ENCODE results near the gene FADS2. TPM values are rescaled to one million over a fixed set of nuclear protein-coding genes. Genes with fewer than 3 reads are reported as not detected.

FADS2 gene
- total and polyA plus RNA-seq, 2 of the 13 experiments (the other 11 are each of a cell fraction or from before 2014, with no cell fraction given): 90.1 to 124 TPM

DNA sequence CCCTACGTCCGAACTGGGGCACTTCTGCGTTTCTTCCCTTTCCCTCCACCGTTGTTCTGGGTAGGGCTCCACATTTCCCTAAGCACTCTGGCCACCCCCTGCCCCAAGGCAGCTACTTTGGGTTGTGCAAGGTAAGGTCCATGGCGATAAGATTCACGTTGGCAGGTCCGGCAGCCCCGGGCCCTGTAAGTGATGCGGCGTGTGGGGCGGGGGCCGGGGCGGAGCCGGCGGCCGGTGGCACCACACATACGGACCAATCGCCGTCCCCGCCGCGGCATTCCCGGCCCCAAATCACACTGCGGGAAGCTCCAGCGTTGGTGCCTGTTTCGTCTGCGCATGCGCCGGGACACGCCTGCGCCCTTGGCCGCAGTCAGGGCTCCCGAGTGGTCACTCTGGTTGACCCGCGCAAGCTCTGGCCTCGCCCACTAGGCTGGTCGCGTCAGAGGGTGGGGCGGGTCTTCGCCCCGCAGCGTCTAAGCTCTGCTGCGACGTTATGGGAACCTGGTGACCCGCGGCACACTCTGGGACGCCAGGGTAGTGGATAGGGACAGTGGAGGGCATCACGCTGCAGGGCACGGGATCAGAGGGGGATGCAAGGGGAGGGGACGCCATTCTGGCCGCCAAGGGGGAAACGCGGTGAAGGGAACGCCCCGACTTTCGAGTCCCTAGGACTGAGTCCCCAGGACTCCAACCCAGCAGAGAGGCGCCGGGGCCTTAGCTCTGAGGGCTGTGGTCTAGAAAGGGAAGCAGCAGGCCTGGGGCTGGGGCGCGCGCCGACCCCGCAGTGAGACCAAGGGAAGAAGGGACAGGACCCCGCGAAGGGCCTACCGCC is 12.9 kb upstream of the FADS2 start (continued):
- no peak for TF ChIP-seq ZNF33A (CRISPR knock-in tag; IDR thresholded peaks at IDR 0.05; ENCODE audit: borderline replicate concordance)
- no peak for TF ChIP-seq KAT2B (IDR thresholded peaks at IDR 0.05; ENCODE audit: borderline replicate concordance, low read depth, low read length)
- no peak for TF ChIP-seq SRSF9 (IDR thresholded peaks at IDR 0.05; ENCODE audit: borderline replicate concordance, insufficient read depth, low read depth, low read length, poor library complexity, severe bottlenecking)
- 0 out of 2 replicates have a peak, but pooled peaks have one; percentile 7 for TF ChIP-seq ZBTB7B (CRISPR knock-in tag; IDR thresholded peaks at IDR 0.05)
- TF ChIP-seq, protein P1, sequence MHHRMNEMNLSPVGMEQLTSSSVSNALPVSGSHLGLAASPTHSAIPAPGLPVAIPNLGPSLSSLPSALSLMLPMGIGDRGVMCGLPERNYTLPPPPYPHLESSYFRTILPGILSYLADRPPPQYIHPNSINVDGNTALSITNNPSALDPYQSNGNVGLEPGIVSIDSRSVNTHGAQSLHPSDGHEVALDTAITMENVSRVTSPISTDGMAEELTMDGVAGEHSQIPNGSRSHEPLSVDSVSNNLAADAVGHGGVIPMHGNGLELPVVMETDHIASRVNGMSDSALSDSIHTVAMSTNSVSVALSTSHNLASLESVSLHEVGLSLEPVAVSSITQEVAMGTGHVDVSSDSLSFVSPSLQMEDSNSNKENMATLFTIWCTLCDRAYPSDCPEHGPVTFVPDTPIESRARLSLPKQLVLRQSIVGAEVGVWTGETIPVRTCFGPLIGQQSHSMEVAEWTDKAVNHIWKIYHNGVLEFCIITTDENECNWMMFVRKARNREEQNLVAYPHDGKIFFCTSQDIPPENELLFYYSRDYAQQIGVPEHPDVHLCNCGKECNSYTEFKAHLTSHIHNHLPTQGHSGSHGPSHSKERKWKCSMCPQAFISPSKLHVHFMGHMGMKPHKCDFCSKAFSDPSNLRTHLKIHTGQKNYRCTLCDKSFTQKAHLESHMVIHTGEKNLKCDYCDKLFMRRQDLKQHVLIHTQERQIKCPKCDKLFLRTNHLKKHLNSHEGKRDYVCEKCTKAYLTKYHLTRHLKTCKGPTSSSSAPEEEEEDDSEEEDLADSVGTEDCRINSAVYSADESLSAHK (CRISPR knock-in tag; IDR thresholded peaks at IDR 0.05; ENCODE audit: borderline replicate concordance): no peak
- no peak for TF ChIP-seq JUNB (CRISPR knock-in tag; IDR thresholded peaks at IDR 0.05; ENCODE audit: borderline replicate concordance)
- TF ChIP-seq MIER2 (CRISPR knock-in tag; IDR thresholded peaks at IDR 0.05): no peak
- TF ChIP-seq, protein P2, sequence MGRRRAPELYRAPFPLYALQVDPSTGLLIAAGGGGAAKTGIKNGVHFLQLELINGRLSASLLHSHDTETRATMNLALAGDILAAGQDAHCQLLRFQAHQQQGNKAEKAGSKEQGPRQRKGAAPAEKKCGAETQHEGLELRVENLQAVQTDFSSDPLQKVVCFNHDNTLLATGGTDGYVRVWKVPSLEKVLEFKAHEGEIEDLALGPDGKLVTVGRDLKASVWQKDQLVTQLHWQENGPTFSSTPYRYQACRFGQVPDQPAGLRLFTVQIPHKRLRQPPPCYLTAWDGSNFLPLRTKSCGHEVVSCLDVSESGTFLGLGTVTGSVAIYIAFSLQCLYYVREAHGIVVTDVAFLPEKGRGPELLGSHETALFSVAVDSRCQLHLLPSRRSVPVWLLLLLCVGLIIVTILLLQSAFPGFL (CRISPR knock-in tag; IDR thresholded peaks at IDR 0.05): no peak; the same call in 1 of the 2 replicates
- no peak for TF ChIP-seq GPN1 (CRISPR knock-in tag; IDR thresholded peaks at IDR 0.05; ENCODE audit: borderline replicate concordance)
- no peak for TF ChIP-seq EEA1 (CRISPR knock-in tag; IDR thresholded peaks at IDR 0.05; ENCODE audit: borderline replicate concordance)
- TF ChIP-seq, protein P3, sequence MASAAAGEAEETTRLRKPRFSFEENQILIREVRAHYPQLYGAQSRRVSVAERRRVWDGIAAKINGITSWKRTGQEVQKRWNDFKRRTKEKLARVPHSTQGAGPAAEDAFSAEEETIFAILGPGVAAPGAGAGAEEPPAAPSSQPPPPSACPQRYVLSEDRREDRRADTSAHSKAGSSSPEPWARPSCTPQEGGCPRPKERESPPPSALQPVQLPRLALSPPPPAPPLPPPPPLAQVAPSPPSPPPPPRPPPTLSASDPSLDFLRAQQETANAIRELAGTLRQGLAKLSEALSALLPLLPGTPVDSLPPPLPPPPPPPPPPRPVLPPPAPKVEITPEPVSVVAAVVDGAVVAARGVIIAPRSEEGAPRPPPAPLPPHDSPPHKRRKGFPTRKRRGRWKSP (CRISPR knock-in tag; IDR thresholded peaks at IDR 0.05): peak; percentile 85
- peak; percentile 20; the same call in 1 of the 2 replicates for TF ChIP-seq GATAD2A (CRISPR knock-in tag; IDR thresholded peaks at IDR 0.05)
- no peak for TF ChIP-seq ADNP (CRISPR knock-in tag; IDR thresholded peaks at IDR 0.05)
- TF ChIP-seq SNAPC2 (CRISPR knock-in tag; IDR thresholded peaks at IDR 0.05): 0 out of 2 replicates have a peak, but pooled peaks have one; percentile 58
- TF ChIP-seq FLYWCH1 (CRISPR knock-in tag; IDR thresholded peaks at IDR 0.05): no peak
- TF ChIP-seq ZSCAN30 (CRISPR knock-in tag; IDR thresholded peaks at IDR 0.05): peak; percentile 82; the same call in 1 of the 2 replicates
- TF ChIP-seq ZSCAN22 (CRISPR knock-in tag; IDR thresholded peaks at IDR 0.05): no peak; the same call in 1 of the 2 replicates
- no peak for TF ChIP-seq CHD4 (IDR thresholded peaks at IDR 0.05; ENCODE audit: borderline replicate concordance, low read length)
- TF ChIP-seq, protein P4, sequence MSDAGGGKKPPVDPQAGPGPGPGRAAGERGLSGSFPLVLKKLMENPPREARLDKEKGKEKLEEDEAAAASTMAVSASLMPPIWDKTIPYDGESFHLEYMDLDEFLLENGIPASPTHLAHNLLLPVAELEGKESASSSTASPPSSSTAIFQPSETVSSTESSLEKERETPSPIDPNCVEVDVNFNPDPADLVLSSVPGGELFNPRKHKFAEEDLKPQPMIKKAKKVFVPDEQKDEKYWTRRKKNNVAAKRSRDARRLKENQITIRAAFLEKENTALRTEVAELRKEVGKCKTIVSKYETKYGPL (CRISPR knock-in tag; IDR thresholded peaks at IDR 0.05): peak; percentile 33; the same call in 1 of the 2 replicates
- peak; percentile 63; the same call in 1 of the 2 replicates for TF ChIP-seq ZNF350 (CRISPR knock-in tag; IDR thresholded peaks at IDR 0.05; ENCODE audit: borderline replicate concordance, low read depth)
- TF ChIP-seq RFXANK (CRISPR knock-in tag; IDR thresholded peaks at IDR 0.05): peak; percentile 36; the same call in 1 of the 2 replicates
- TF ChIP-seq ZNF510 (CRISPR knock-in tag; IDR thresholded peaks at IDR 0.05; ENCODE audit: low read depth): no peak; the same call in 1 of the 2 replicates
- TF ChIP-seq ZNF841 (CRISPR knock-in tag; IDR thresholded peaks at IDR 0.05; ENCODE audit: borderline replicate concordance): no peak
- peak; percentile 80 for TF ChIP-seq MED8 (CRISPR knock-in tag; IDR thresholded peaks at IDR 0.05; ENCODE audit: insufficient replicate concordance)
- TF ChIP-seq CEBPB (IDR thresholded peaks at IDR 0.05; ENCODE audit: borderline replicate concordance, low read depth, low read length): peak; percentile 83

Measured in HepG2 (cell line).